Suppressor macrophage treated with lipopolysaccharide for 4 hours (primary cell): ENCODE results near the gene IL1RAPL1.

ENCODE experiments used
- DNase-seq: peaks from one replicate; pipeline ENCODE4 v3.0.0-alpha.2; 2020

The IL1RAPL1 gene

GRCh38 chrX:29947225-29947624, 1360.0 kb downstream of the IL1RAPL1 start:
- no peak for DNase-seq

DNA sequence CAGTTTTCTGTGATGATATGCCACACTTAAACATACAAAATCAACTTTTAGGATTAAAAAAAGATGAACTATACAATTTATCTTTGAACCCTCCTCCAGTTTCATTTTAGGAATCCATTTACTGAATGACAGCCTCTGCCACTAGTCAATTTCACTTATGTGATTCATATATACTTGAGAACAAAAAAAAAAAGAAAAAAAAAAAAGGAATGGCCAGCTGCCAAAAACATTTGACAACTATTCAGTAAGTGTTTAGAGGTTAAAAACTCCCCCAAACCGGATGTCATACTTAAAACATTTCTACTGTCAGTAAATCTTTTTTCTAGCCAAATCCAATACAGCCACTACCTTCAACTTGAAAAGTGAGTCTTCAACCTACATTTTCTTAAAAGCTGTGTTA, 1361.4 kb downstream of the IL1RAPL1 start:
- DNase-seq: no peak

DNA sequence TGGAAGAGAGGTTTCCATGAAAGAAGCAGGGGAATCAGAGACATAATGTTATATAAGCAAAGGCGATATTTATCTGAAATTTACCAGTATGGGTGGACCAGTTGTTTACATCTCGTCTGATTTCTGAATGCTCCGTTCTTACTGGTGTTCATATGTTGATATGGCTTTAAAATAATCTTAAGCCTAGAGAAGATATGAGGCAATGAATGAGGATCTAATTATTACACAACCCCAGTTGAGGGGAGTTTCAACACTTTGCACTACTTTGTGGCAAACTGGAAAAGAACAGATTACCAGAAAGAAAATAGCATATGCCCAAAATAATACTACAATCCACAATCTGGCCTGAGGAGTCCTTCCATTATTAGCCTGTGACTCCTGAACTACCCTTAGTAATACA, 1364.8 kb downstream of the IL1RAPL1 start:
- DNase-seq: no peak

DNA sequence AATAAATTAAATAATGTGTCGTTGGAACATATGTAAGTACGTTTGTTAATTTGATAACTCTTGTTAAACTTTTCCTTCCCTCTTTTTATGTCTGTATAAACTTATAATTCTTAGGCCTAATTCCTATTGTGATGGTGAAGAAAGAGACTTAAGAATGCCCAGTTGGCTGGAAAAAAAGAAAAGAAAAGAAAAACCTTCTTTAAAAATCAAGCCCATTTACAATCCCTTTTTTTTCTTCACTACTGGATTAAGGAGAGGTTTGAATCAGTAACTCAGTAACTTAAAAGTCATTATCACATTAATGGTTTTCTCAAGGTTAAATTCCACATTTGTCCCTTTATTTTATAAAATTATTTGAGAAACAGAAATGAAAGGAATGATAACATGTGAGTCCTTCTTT, 1374.8 kb downstream of the IL1RAPL1 start:
- DNase-seq: no peak

DNA sequence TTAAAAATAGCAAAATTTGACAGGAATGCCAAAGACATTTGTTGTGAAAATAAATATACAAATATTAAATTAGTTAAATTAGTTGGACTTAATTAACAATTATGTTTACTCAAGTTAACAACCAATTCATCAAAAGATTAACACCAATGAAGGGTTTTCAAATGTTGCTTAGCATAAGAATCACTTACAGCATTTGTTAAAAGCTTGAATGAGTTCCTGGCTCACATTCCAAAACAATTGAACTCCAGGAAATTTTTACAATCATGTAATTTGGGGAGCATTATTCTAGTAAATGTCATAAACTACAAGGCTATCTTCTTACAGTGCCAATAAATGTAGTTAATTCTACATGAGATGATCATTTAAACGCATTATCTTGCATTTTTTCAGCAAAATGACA, 1378.4 kb downstream of the IL1RAPL1 start:
- DNase-seq: no peak

DNA sequence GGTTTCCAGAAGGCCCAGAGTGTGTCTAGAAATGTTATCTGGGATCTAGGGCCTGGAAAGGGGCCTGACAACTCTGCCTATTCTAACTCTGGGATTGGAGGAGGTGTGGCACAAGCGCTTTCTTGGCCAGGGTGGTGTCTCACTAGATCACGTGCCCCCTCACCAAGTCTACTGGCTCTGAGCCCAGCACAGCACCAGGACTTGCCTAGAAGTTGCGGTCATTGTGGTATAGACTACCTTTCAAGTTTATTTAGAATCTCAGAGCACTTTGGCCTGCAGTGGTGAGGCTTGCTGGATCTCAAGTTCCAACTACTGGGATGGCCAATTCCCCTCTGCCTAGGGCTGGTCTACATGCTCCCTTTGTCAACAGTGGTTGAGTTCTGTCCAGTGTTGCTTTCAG, 1404.8 kb downstream of the IL1RAPL1 start:
- no peak for DNase-seq

DNA sequence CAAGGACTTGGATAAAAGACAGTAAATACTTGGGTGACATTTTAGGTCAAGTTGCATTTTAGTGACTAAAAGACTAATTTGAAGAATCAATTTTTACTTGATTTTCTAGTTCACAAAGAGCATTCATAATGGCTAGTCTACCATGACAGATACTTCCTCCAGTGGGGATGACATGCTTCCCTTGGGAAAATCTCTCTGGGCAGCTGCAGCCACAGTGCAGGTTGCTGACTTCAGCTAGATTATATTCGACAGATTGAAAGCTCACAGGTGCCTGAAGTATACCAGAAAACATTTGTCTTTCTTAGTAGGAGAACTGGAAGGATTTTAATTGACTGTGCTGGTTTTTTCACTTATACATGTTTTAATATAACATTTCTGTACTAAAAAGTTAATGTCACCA, 1418.6 kb downstream of the IL1RAPL1 start:
- no peak for DNase-seq
